ENCODE data around the gene SLC6A8.
"Not testable (repeated sequence)": the region's sequence is repeated elsewhere in the genome, so short reads cannot be mapped to it uniquely, and the experiment has no call there.

The SLC6A8 gene

GRCh38 chrX:153728951-153729631, 41.4 kb downstream of the SLC6A8 start:
- DNase-seq (ENCODE audit: extremely low spot score), result no peak
- ChIA-PET CTCF (no interaction called here), POLR2A (no interaction called here)
- TF ChIP-seq SP1 (IDR thresholded peaks at IDR 0.05) (no peak), FOXM1 (IDR thresholded peaks at IDR 0.05; ENCODE audit: borderline replicate concordance) (no peak), LEF1 (IDR thresholded peaks at IDR 0.05; ENCODE audit: borderline replicate concordance) (no peak), CTBP1 (IDR thresholded peaks at IDR 0.05; ENCODE audit: borderline replicate concordance) (no peak), FOXA1 (IDR thresholded peaks at IDR 0.05) (no peak), HDGF (IDR thresholded peaks at IDR 0.05; ENCODE audit: borderline replicate concordance) (no peak), ARNT (IDR thresholded peaks at IDR 0.05) (no peak), ELF4 (IDR thresholded peaks at IDR 0.05) (no peak), BHLHE40 (IDR thresholded peaks at IDR 0.05; ENCODE audit: borderline replicate concordance) (no peak), NFRKB (IDR thresholded peaks at IDR 0.05) (no peak), FOXK2 (IDR thresholded peaks at IDR 0.05) (no peak), TARDBP (IDR thresholded peaks at IDR 0.05) (no peak), SUZ12 (IDR thresholded peaks at IDR 0.05) (no peak), L3MBTL2 (conservative IDR thresholded peaks at IDR 0.05) (no peak), ZNF384 (IDR thresholded peaks at IDR 0.05) (no peak)
- TF ChIP-seq, protein P1, sequence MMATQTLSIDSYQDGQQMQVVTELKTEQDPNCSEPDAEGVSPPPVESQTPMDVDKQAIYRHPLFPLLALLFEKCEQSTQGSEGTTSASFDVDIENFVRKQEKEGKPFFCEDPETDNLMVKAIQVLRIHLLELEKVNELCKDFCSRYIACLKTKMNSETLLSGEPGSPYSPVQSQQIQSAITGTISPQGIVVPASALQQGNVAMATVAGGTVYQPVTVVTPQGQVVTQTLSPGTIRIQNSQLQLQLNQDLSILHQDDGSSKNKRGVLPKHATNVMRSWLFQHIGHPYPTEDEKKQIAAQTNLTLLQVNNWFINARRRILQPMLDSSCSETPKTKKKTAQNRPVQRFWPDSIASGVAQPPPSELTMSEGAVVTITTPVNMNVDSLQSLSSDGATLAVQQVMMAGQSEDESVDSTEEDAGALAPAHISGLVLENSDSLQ (IDR thresholded peaks at IDR 0.05), result no peak

- DNase-seq (ENCODE audit: extremely low spot score); CTCF ChIA-PET; POLR2A ChIA-PET: not testable (repeated sequence)
Measured at GRCh38 chrX:153730115-153730514, 42.4 kb downstream of the SLC6A8 start.

DNA sequence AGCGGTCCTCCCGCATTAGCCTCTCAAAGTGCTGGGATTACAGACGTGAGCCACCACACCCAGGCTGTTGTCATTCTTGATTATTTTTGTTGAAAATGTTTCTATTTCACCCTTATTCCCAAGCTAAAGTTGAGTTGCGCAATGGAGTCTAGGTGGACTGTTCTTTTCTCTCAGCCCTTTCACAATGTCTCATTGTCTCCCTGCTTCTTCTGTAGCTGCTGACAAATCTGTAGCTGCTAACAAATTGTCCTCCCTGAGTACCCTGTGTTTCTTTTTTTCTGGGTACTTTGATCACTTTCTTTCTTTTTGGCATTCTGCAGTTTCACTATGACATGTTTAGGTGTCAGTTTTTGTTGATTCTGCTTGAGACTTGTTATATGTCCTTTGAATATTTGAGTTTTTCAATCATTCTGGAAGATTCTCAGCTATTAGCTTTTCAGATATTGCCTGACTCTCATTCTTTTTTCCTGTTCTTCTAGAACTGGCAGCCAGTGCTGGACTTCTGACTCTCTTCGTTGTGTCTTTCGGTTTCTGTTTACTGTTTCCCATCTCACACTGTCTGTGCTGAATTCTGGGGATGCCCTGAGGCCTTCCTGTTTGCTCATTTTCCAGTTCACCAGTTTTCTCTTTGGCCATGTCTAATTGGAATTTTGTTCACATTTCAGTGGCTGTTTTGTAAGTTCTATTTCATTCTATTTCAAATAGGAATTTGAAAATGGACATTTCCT, 43.6 kb downstream of the SLC6A8 start:
- DNase-seq (ENCODE audit: extremely low spot score), result no peak
- ChIA-PET POLR2A (no interaction called here), CTCF (no interaction called here)
- TF ChIP-seq HDGF (IDR thresholded peaks at IDR 0.05; ENCODE audit: borderline replicate concordance) (no peak), L3MBTL2 (conservative IDR thresholded peaks at IDR 0.05) (no peak), SP1 (IDR thresholded peaks at IDR 0.05) (no peak), FOXA1 (IDR thresholded peaks at IDR 0.05) (no peak), ZNF384 (IDR thresholded peaks at IDR 0.05) (no peak), ARNT (IDR thresholded peaks at IDR 0.05) (no peak), BHLHE40 (IDR thresholded peaks at IDR 0.05; ENCODE audit: borderline replicate concordance) (no peak), TARDBP (IDR thresholded peaks at IDR 0.05) (no peak)

- POLR2A ChIA-PET, result no interaction called here
- no peak for DNase-seq (ENCODE audit: extremely low spot score)
- CTCF ChIA-PET, result no interaction called here
- TF ChIP-seq HDGF (IDR thresholded peaks at IDR 0.05; ENCODE audit: borderline replicate concordance) (no peak), ELF4 (IDR thresholded peaks at IDR 0.05) (no peak), SUZ12 (IDR thresholded peaks at IDR 0.05) (no peak), FOXM1 (IDR thresholded peaks at IDR 0.05; ENCODE audit: borderline replicate concordance) (no peak), BHLHE40 (IDR thresholded peaks at IDR 0.05; ENCODE audit: borderline replicate concordance) (no peak), ARNT (IDR thresholded peaks at IDR 0.05) (no peak), ZNF384 (IDR thresholded peaks at IDR 0.05) (no peak), FOXK2 (IDR thresholded peaks at IDR 0.05) (no peak), CTBP1 (IDR thresholded peaks at IDR 0.05; ENCODE audit: borderline replicate concordance) (no peak)
- TF ChIP-seq, protein P1 (IDR thresholded peaks at IDR 0.05), result no peak
Measured at GRCh38 chrX:153731845-153732215, 44.1 kb downstream of the SLC6A8 start.

DNA sequence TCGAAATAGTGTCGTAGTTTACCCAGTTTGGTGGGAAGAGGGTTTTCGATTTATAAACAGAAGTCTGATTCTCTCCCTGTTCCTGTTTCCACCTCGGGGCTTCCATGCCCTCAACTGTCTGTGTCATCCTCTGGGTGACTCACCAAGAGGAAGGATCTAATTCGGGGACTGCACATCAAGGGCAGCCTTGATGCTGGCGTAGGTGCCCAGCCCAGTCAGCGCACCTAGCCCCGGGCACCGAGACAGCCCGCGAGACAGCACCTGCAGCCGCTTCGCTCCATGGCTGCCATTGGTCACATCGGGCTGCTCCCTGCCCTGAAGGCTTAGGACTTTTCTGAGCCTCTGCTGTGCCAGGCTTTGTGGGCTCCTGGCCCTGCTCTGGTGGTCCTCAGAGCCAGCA, 44.7 kb downstream of the SLC6A8 start:
- POLR2A ChIA-PET, result no interaction called here
- TF ChIP-seq L3MBTL2 (conservative IDR thresholded peaks at IDR 0.05), result no peak
- TF ChIP-seq SUZ12 (IDR thresholded peaks at IDR 0.05), result no peak
- TF ChIP-seq BHLHE40 (IDR thresholded peaks at IDR 0.05; ENCODE audit: borderline replicate concordance), result no peak
- no peak for TF ChIP-seq SP1 (IDR thresholded peaks at IDR 0.05)
- no peak for TF ChIP-seq NFRKB (IDR thresholded peaks at IDR 0.05)
- no peak for TF ChIP-seq FOXM1 (IDR thresholded peaks at IDR 0.05; ENCODE audit: borderline replicate concordance)

DNA sequence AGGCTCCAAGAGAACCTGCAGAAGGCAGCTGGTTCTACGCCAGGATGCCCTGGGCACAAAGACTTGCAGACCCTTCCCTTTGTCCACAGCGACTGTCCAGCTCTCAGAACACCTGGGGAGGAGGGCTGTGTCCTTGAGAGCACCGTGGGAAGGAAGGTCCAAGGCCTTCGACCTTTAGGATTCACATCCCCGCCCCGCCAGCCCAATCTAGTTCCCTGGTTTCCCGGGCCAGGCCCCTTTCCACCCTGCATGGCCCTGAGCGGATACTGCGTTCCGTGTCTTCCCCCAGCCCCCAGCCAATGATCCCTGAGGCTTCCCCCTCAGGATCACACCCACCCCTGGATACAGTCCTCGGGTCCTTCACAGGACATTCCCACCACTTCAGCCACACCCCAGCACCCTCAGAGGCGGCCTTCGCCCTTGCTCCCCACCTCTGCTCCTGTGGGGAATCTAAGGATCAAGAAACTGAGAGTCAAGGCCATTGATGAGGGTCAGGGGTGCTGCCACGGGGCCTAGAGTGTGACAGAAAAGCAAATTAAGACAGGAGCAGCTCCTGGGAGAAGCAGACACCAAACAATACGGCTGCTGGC, 46.0 kb downstream of the SLC6A8 start:
- ChIA-PET POLR2A (no interaction called here), CTCF (no interaction called here)
- DNase-seq (ENCODE audit: extremely low spot score), result no peak
- TF ChIP-seq FOXM1 (IDR thresholded peaks at IDR 0.05; ENCODE audit: borderline replicate concordance) (no peak), BHLHE40 (IDR thresholded peaks at IDR 0.05; ENCODE audit: borderline replicate concordance) (no peak), FOXK2 (IDR thresholded peaks at IDR 0.05) (no peak), HDGF (IDR thresholded peaks at IDR 0.05; ENCODE audit: borderline replicate concordance) (no peak), LEF1 (IDR thresholded peaks at IDR 0.05; ENCODE audit: borderline replicate concordance) (no peak), ELF4 (IDR thresholded peaks at IDR 0.05) (no peak), SUZ12 (IDR thresholded peaks at IDR 0.05) (no peak)
- TF ChIP-seq, protein P1 (IDR thresholded peaks at IDR 0.05), result no peak

More for the DNA sequence above, 44.7 kb downstream of the SLC6A8 start:
- CTCF ChIA-PET, result interaction anchor here (0.6 kb wide), 1 partner anchor 35 kb away, joined by 3 read pairs; no protein-coding TSS in a partner anchor
- DNase-seq (ENCODE audit: extremely low spot score), result no peak

All from HEK293T (cell line).